GM18519 (cell line): ENCODE data around the gene SFRP5.

ENCODE experiments used
- ATAC-seq: cut with Tn5 transposase; IDR thresholded peaks from one replicate; pipeline ENCODE4 v1.9.1; 2021; ENCODE audit warnings: mild to moderate bottlenecking, moderate library complexity; ENCODE audit not compliant: unreplicated experiment, low FRiP score

SFRP5 gene, protein sequence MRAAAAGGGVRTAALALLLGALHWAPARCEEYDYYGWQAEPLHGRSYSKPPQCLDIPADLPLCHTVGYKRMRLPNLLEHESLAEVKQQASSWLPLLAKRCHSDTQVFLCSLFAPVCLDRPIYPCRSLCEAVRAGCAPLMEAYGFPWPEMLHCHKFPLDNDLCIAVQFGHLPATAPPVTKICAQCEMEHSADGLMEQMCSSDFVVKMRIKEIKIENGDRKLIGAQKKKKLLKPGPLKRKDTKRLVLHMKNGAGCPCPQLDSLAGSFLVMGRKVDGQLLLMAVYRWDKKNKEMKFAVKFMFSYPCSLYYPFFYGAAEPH

DNA sequence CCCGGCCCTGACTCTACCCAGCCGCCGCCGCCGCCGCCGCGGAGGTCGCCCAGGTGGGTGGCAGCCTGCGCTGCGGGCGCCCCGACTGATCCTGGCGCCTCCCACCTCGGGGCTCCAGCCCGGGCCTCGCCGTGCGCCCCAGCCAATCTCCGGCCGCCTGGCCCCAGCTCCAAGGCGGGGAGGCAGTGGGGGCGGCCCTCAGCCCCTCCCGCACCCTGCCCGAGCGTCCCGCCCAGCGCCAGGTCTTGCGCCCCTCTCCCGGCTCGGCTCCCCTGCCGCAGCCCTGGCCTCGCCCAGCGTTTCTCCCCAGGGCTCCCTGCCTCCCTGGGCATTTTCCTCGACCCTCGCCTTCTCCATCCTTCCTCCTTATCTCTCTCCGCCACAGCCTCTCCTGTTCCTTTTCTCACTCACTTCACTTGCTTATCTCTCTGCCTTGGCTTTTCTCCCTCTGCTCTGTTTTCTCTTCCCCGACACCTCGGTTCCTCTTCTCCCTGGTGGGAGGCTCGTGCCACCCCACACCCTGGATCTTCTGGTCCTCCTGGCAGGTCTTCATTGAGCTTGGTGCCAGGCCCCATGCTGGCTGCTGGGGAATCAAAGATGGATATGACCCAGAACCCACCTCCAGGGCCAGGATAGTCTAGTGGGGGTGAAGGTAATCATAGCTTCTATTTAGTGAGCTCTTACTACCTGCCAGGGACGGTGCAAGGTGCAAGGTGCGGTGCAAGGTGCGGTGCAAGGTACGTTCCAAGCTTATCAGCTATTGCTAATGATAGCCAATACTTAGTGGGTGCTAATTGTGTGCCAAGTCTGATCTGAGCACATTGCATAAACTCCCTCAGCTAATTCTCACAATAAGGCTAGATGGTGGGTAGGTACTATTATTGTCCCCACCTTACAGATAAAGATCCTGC is at the start of gene SFRP5:
TSS of gene SFRP5 (minus strand) at position 87 of the 911 bp plus-strand sequence. CDS start 166 bp downstream, outside the sequence.
- ATAC-seq = no peak

DNA sequence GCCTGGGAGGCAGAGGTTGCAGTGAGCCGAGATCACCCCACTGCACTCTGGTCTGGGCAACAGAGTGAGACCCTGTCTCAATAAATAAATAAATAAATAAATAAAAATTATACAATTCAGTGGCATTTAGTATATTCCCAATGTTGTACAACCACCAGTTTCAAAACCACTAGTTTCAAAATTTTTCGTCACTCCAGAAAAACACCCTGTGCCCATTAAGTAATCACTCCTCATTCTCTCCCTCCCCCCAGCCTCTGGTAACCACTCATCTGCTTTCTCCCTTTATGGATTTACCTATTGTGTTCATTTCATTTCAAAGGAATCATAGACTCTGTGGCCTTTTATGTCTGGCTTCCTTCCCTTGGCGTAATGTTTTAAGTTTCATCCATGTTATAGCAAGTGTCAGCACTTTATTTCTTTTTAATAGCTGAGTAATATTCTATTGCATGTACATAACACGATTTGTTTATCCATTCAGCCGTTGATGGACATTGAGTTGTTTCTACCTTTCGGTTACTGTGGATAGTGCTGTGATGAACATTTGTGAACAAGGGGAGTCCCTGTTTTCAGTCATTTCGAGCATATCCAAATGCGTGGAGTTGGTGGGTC is 48.4 kb upstream of the SFRP5 start:
- no peak for ATAC-seq

DNA sequence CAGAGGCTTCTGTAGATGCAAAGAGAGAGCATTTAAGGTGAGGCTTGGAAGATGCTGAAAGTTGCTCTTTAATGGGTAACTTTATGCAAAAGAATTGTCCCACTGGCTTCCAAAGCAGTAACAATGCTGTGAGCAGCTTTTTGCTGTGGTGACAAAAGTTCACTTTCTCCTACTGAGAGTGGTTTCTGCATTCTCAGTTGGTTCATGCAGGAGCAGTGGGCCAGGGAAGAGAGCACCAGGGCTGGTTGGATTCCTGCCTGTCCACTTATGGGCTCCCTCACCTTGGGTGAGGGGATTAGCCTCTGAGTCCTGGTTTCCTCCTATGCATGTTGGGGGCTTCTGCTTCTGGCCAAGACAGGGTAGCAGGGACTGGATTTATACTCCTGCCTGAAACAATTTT is 46.8 kb upstream of the SFRP5 start:
- no peak for ATAC-seq

GRCh38 chr10:97816609-97817008 is 44.8 kb upstream of the SFRP5 start:
- ATAC-seq = no peak

GRCh38 chr10:97814996-97815395 is 43.2 kb upstream of the SFRP5 start:
- ATAC-seq = no peak

DNA sequence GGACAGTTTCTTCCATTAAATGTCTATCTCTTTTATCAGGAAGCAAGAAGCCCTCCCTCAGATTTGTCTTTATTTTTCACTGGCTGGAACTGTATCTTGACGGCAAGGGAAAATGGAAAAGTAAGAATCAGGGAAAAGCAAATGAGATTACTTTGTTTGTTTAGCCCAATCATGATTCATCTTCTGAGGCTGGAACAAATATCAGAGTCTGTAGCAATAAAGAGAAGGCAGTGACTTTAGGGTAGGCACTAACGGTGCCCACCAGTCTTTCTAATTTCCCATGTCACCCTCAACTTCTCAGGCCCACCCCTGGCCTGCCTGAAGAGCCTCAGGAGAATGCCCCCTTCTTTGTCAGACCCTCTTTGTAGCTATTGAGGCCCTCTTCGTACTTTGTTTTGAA is 41.5 kb upstream of the SFRP5 start:
- ATAC-seq = no peak

DNA sequence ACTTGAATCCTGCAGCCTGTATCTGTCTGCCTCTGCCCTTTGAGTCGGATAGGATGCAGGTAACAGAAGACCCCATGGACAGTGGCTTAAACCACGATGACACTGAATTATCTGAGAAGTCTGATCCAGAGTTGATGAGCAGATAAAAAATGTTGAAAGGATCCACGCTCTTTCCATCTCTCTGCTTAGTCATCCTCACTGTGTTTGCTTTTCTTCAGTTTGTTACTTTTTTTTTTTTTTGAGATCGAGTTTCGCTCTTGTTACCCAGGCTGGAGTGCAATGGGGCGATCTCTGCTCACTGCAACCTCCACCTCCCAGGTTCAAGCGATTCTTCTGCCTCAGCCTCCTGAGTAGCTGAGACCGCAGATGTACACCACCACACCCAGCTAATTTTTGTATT is 40.9 kb upstream of the SFRP5 start:
- ATAC-seq = no peak

DNA sequence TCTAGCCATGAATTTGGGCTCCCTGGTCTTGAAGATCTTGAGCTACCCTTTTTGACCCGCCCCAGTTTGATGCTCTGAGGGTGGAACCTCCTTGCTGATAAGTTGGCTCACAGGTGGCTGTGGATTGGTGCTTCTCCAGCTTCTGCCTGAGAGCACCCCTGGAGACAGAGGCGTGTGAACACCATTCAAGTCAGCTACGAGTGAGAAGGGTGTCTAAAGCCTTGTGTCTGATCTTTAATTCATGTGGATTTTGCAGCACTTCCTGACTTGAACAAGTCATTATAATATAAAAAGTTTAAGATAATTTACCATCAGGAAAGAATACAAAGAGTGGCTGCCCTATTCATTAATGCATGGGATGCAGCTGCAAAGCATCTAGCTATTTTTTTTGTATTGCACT is 40.2 kb upstream of the SFRP5 start:
- no peak for ATAC-seq

GRCh38 chr10:97810446-97810845 is 38.6 kb upstream of the SFRP5 start:
- ATAC-seq = no peak

GRCh38 chr10:97805949-97806348 is 34.1 kb upstream of the SFRP5 start:
- no peak for ATAC-seq

DNA sequence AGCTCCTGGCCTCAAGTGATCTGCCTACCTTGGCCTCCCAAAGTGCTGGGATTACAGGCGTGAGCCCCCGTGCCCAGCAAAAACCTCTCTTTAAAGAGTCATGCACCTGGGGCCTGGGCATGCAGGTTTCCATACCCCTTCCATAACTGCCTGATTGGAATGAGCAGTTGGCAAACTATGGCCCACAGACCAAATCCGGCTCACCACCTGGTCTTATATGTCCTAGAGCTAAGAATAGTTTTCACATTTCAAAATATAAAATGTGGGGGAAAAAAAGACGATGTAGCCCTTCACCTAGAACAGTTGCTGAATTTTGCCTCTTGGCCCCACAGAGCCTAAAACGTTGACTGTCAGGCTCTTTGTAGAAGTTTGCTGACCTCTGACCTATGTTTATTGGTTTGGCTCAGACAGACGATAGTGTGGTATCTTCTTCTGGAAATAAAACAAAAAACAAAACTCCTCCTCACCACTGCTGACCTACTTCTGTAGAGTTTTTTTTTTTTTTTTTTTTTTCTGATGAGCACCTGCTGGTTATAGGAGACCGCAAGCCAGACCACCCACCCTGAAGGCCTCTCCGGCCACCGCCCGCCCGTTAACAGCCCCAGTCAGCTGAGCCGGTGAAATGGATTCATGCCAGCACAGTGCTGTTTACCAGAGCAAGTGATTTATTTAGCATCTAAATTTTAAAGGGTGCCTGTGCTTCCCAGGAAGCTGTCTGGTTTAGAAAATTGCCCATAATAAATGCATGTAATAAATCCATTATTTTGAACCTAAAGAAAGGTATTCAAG is 33.5 kb upstream of the SFRP5 start:
- ATAC-seq = no peak

DNA sequence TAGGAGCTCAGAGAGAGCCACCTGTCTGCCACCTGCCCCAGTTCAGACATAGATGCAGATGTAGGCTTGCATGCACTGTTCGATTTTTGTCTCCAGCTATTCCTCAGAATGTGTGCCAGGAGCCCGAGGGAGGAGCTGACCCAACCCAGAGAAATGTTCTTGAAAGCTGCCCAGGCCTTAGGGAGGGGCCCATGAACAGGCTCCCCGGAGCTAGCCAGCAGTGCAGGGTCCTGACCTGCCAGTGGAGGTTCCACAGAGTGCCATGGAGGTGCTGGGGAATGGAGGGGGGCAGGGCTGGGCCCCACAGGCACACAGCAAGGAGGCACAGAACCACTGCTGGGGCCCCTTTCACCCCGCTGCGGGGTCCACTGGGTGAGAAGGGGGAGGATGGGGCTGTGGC is 29.6 kb upstream of the SFRP5 start:
- no peak for ATAC-seq

DNA sequence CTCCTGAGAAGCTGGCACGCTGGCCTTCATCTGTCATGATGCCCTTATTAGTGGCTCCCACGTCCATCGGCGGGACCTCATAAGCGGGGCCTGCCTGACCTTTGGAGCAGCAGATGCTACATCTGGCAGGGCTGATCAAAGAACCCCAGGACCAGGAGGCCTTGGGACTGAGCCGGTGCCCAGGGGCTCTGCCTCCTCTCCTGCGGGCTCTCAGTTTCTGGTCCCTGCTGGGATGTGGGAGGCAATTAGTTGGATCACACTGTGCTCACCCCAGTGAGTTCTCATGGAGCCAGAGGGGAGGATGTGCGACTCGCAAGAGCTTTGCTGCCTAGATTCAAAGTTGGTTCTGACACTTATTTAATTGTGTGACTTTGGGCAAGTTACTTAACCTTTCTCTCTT is 28.7 kb upstream of the SFRP5 start:
- ATAC-seq = no peak

- ATAC-seq = no peak
Observed at GRCh38 chr10:97798958-97799610, 27.3 kb upstream of the SFRP5 start.

- no peak for ATAC-seq
Observed at GRCh38 chr10:97796651-97797050, 24.9 kb upstream of the SFRP5 start.

- ATAC-seq = no peak
Observed at GRCh38 chr10:97795886-97796285, 24.1 kb upstream of the SFRP5 start.

GRCh38 chr10:97791824-97792721 is 20.3 kb upstream of the SFRP5 start:
- ATAC-seq = no peak

GRCh38 chr10:97789770-97790397 is 18.1 kb upstream of the SFRP5 start:
- ATAC-seq = no peak
